HG03432 (cell line): ENCODE data around the gene LRPAP1.
"Not testable (repeated sequence)": the region's sequence is repeated elsewhere in the genome, so short reads cannot be mapped to it uniquely, and the experiment has no call there.

Experiments used
- ATAC-seq: cut with Tn5 transposase; IDR thresholded peaks from one replicate; pipeline ENCODE4 v1.9.1; 2021; ENCODE audit warnings: mild to moderate bottlenecking, moderate library complexity; ENCODE audit not compliant: unreplicated experiment

LRPAP1 gene

GRCh38 chr4:3464349-3464905 is 67.8 kb downstream of the LRPAP1 start:
- ATAC-seq = no peak

DNA sequence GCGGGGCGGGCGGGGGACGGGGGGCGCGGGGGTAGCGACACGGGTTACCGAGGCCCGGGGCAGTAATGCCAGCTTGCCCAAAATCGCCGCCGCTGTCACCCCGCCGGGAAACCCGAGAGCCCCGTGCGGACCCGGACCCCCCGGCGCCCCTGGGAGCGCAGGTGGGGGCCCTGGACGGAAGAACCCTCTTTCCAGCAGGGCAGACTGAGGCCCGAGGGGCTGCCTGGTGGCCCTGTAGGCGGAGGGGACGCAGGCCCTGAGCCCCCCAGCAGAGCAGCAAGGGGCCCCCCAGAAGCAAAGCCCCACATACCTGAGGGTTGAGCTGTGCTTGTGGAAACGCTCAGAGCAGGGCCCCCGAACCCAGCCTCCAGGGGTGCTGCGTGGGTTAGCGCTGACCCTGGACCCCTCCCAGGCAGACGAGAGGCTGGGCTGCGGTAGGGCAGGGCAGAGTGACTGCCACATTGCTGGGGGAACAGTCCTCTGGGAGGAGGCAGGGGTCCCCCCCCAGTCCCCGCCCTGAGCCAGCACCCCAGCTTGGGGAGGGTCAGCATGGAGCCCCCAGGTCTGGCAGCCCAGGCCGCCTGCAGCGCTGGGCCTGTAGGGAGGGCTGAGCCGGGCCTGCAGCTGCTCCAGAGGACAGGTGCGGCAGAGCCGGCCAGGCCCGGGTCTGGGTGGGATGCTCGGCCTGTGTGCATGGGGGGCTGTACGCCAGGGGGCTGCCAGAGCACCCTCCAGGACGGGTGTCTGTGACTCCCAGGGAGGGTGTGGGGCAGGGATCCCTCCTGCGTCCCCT is 68.5 kb downstream of the LRPAP1 start:
- ATAC-seq = no peak

GRCh38 chr4:3462790-3463415 is 69.3 kb downstream of the LRPAP1 start, which contains the start of gene DOK7:
Gene DOK7 (plus strand): TSS chr4:3463306. CDS start chr4:3463376, 70 bp downstream.
- ATAC-seq = no peak

DNA sequence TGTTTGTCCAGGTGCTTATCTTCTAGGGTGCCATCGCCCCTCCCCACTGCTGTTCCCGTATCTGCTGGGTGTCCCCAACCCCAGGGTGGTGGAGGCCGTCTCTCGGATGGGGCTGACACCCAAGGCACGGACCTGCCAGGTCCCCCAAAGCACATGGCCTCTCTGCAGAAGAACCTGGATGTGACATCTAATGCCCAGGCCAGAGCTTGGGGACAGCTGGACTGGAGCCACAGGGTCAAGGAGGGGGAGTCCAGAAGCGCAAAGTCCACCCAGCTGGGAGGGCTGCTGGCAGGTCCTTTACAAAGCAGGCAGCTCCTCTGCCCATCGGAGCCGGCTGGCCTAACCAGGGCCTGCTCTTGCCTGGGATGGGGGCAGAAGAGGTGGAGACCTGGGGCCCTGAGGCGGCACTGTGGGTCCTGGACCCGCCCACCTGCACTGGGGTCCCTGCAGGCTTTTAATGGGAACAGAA is 69.9 kb downstream of the LRPAP1 start:
- ATAC-seq = no peak

DNA sequence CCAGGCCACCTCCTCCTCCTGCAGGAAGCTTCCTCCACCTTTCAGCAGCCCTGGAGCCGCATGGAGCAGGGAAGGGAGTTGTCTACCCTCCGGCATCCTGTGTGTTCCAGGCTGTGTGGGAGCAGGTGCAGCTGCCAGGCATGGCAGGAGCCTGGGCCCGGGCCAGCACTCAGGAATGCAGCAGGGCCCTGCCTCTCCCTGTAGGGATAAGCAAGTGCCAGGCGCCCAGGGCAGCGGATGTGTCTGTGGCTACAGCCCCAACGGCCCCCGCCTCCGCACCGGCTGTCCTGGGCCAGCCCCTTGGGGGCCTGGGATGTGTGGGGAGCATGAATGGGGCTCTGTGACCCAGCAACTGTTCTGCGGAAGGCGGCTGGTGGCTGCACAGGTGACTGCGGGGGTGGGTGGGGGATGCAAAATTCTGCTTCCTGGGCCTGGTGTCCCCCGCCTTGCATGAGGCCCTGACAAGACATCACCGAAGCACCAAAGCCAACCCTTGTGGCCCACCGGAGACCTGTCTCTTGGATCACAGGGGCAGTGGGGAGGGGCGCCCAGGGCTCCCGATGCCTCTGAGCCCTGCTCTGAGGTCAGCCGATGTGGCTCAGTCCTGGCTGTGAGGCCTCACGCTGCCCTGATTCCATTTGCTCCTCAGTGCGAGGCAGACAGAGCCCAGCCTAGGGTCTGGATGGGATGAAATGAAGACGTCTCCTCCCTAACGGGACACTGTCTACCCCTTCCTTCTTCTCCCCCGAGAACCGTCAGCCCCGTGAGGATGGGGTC is 70.5 kb downstream of the LRPAP1 start:
- no peak for ATAC-seq

GRCh38 chr4:3460926-3461325 is 71.3 kb downstream of the LRPAP1 start:
- no peak for ATAC-seq

DNA sequence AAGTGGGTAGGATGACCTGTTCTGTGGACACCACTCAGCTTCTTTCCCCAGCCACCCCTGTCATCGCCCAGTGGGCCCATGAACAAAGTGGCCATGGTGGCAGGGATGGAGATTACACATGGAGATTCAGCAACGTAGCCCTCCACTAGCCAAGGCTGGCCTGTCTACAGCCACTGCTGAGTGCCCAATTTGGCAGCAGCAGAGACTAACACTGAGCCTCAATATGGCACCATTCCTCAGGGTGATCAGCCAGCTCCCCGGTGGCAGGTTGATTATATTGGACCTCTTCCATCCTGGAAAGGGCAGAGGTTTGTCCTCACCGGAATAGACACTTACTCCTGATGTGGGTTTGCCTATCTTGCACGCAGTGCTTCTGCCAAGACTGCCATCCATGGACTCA is 73.1 kb downstream of the LRPAP1 start:
- ATAC-seq = not testable (repeated sequence)

DNA sequence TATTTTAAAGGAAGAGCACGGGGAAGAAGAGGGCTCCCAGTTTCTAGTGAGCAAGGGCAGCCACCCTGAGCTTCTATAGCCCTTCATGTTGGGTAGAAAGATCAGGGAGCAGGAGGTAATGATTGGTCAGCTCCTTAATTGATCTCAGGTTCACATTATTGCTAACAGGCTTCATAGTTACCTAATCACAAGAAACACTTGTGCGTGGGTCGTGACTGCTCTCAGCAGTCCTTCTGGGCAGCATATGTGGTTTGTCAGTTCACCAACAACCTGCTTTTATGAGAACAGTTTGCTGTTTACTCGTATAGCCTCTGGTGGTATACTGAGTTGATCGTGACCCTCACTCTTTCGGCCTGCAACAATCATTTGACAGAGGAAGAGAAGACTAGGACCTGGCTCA is 73.9 kb downstream of the LRPAP1 start:
- ATAC-seq = no peak

DNA sequence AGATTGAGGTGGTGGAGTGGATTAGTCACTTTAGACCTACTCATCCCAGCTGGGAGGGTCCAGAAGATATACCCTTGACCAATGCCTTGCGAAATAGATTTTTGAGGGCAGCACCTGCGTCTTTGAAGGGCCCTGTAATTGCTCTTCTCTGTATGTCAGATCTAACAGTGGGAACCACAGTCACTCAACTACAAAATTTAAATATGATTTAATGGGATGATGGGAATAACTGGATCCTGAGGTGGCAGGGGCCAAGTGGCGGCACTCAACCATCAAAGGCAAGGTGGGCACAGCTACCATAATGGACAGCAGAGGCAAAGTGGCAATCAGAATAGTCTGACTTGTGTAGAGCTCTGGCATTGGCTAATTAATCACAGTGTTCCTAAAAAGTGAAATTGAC is 76.6 kb downstream of the LRPAP1 start:
- ATAC-seq = not testable (repeated sequence)
